Dermis microvascular lymphatic vessel endothelial cell (primary cell): ENCODE measurements around the gene OPHN1. TPM values are rescaled to one million over a fixed set of nuclear protein-coding genes. Genes with fewer than 3 reads are reported as not detected.
A peak's percentile ranks its signal among the peaks of the same experiment; 100 is the strongest.
"Not testable (repeated sequence)": the region's sequence is repeated elsewhere in the genome, so short reads cannot be mapped to it uniquely, and the experiment has no call there.

ENCODE experiments used
- DNase-seq, 2 donors: peaks; one replicate each; pipeline versions ENCODE4 v3.0.0 to v3.0.0-alpha.2; 2010; ENCODE audit warnings: low read depth in 2 of 2
- total RNA-seq: library from RNA; depleted of rRNA; stranded (reverse); fragments of >200 nt; gene quantifications from 2 replicates; pipeline ENCODE4 v1.2.1, GENCODE V29; 2014

OPHN1 gene
- total RNA-seq, 1 donor from 2014 or later: 5.5 TPM

DNA sequence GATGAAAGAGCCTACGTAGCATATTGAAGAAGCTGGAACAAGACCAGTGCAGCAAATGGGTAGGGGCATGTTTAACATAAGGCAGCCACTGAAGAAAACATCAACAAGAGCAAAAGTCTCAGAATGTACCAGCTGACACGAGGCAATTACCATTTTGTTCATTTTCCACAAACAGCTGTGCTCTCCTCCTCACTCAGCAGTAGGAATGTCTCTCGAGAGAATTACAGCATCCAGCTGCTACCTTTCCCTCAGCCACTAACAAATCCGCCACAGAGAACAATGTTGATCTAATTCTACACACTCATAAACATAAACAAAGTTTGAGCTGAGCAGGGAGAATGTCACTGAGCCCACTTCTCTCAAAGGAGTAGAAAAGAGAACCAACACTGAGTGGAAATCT is 68.0 kb downstream of the OPHN1 start:
- DNase-seq: no peak

DNA sequence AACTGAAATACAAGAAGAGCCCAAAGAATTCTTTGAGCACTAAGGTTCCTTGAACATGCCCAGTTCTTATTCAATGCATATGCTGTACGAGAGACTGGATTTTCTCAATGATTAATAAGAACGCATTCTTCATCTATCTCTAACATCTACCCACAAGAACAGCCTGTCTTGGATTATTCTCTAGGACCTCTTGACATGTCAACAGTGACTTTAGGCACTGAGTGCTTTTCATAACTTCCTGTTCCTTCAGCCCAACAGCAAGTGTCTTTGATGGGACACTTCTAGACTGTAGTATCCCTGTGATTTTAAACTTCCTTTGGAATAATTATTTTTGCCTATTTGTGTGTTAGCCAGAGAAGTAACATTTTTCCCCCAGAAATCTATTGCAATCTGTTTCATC is 69.3 kb downstream of the OPHN1 start:
- DNase-seq: no peak

DNA sequence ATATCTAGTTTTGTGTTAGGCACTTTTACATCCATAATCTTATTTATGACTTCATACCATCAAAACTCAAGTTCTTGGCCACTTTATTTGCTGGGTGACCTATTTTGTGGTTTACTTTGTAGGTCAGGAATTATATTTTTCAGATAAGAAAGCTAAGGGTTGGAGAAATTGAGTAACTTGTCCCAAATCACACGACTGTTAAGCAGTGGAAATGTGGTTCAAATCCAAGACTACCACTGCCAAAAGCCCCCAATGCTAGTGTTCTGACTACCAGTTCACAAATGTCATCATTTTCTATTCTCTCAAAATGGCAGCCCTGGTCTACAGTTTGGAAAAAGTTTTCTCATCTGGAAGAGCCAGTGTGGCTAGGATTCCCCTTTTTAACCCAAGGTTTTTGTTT is 74.6 kb downstream of the OPHN1 start:
- DNase-seq: no peak

- DNase-seq: no peak
These were observed 77.7 kb downstream of the OPHN1 start for GRCh38 chrX:68355629-68355920.

- DNase-seq: no peak
These were observed 78.2 kb downstream of the OPHN1 start for GRCh38 chrX:68354879-68355628.

- DNase-seq: peak in 1 of 2 donors; percentile 0
These were observed 88.3 kb downstream of the OPHN1 start for GRCh38 chrX:68345025-68345424.

DNA sequence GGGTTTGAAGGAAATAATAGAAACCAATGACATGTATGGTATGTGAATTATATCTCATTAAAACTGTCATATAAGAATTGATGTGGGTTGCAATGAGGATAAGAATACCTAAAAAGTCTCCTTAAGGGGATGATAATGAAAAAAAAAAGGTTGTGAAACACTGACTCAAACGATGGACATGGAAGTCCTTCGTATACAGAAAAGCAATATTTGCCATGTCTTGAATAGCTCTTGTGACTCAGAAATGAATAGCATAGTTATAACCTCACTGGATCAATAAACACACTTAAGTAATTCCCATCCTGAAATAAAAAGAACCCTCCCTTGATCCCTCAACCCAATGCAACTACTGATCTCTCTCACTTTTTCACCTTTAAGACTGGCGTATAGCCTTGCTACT is 89.7 kb downstream of the OPHN1 start:
- no peak for DNase-seq

- no peak for DNase-seq
These were observed 101.0 kb downstream of the OPHN1 start for GRCh38 chrX:68332201-68332731.

DNA sequence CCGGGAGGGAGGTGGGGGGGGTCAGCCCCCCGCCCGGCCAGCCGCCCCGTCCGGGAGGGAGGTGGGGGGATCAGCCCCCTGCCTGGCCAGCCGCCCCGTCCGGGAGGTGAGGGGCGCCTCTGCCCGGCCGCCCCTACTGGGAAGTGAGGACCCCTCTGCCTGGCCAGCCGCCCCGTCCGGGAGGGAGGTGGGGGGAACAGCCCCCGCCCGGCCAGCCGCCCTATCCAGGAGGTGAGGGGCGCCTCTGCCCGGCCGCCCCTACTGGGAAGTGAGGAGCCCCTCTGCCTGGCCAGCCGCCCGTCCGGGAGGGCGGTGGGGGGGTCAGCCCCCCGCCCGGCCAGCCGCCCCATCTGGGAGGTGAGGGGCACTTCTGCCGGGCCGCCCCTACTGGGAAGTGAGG is 106.5 kb downstream of the OPHN1 start:
- not testable (repeated sequence) for DNase-seq

DNA sequence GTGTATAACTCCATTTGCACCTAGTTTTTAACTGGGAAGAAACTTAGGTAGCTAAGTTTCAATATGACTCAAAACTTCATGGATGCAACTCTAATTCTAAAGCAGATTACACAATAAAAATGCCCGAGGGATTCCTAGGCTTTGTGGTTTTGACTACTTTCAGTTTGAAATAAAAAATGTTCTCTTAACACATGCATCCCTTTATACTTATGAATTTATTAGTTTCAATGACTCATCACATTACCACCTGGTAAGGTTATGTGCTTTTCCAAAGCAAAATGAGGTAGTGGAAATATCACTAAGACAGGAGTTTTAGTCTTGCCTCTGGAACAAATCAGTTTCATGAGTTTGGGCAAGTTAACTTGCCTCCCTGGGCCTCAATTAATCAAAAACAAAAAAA is 125.5 kb downstream of the OPHN1 start:
- DNase-seq: no peak

DNA sequence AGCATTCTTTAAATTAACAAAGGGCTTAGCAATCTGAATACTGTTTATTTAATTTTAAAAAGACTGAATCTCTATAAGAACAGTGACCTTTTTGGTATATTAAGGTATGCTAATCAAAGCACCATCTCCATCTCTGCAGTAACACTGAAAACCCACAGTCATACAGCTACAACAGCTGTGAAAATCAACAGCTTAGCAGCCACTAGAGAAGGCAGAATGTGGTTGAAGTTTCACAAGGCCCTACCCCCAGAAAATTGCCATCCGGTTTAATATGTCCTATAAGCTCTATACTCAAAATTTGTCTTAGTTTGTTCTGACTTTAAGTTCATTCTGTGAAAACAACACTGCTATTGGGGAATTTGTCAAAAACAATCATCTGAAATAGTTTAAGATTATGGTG is 128.7 kb downstream of the OPHN1 start:
- no peak for DNase-seq

DNA sequence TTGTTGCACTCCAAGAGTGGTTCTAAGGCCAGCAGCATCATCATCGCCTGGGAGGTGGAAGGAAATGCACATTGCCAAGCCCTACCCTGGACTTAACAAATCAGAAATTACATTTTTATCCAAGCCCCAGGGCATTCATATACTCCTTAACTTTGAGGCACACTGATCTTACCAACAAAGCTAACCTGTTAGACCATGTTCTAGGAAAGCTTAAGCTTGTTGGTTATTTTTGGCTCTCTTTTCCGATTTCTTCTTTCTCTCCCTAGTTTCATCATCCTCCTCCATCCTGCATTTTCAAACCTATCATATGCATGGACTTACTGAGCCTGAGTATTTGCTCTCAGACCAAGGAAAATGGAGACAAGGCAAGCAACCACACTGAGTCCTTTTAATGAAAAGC is 133.4 kb downstream of the OPHN1 start:
- no peak for DNase-seq

GRCh38 chrX:68292471-68292870 is 140.8 kb downstream of the OPHN1 start:
- no peak for DNase-seq

DNA sequence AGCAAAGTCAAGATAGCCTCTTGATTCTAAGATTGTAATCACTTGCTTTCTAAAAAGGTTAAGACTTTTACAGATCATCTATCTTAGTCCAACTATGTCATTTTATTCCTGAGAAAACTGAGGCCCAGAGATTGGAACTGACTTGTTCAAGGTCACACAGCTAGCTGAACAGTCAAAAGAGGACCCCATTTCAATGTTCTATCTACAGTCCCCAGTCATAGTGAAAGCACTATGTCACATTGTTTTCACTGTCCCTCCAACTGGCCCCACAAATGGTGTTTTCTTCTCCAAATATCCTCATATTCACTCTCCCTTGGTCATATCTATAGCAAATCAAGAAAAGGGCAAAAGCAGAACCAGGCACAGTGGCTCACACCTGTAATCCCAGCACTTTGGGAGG is 145.2 kb downstream of the OPHN1 start:
- no peak for DNase-seq

- no peak for DNase-seq
These were observed 145.9 kb downstream of the OPHN1 start for GRCh38 chrX:68287419-68287818.

- no peak for DNase-seq
These were observed 146.3 kb downstream of the OPHN1 start for GRCh38 chrX:68286980-68287379.

- DNase-seq: no peak
These were observed 147.2 kb downstream of the OPHN1 start for GRCh38 chrX:68286076-68286475.

DNA sequence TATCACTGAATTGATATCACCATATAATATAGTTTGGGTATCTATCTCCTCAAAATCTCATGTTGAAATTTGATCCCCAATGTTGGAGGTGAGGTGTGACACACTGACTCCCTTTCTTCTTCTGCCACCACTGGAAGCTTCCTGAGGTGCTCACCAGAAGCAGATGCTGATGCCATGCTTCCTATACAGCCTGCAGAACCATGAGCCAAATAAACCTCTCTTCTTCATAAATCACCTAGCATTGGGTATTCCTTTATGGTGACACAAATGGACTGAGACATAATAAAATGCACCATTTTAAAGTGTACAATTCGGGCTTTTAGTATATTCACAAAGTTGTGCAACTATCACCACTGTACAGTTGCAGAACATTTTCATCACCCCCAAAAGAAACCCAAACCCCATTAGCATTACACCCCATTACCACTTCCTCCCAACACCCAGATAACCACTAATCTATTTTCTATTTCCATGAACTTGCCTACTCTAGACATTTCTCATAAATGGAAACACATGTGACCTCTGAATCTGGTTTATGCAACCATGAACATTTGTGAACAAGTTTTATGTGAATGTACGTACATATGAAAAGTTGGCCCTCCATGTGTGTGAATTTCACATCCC is 148.9 kb downstream of the OPHN1 start:
- no peak for DNase-seq

GRCh38 chrX:68273887-68274286 is 159.4 kb downstream of the OPHN1 start:
- no peak for DNase-seq

DNA sequence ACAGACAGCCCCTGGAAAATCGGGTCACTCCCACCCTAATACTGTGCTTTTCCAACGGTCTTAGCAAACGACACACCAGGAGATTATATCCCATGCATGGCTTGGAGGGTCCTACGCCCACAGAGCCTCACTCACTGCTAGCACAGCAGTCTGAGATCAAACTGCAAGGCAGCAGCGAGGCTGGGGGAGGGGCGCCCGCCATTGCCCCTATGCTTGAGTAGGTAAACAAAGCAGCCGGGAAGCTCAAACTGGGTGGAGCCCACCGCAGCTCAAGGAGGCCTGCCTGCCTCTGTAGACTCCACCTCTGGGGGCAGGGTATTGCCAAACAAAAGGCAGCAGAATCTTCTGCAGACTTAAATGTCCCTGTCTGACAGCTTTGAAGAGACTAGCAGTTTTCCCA is 168.5 kb downstream of the OPHN1 start:
- DNase-seq: not testable (repeated sequence)

- DNase-seq: no peak
These were observed 172.1 kb downstream of the OPHN1 start for GRCh38 chrX:68261060-68261672.

DNA sequence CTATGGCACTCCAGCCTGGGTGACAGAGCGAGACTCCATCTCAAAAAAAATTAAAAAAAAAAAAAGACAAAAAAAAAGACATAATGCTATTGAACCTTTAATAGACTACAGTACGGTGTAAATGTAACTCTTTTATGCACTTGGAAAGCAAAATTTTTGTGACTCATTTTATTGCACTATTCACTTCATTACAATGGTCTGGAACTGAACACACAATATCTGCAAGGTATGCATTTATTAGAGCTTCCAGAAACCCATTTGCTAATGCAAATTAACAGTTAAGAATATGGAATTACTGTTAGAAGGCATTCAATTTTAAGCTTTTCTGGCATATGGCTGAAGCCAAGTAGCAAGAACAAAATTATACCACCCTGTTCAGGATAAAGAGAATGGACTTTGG is 176.3 kb downstream of the OPHN1 start:
- no peak for DNase-seq
